PC-3 (cell line): ENCODE data around the gene FIBCD1.

ENCODE experiments used
- EZH2 ChIP-seq: fragments of 300-600 bp; sonication (generic); IDR thresholded peaks from one replicate; pipeline ENCODE4 v1.6.1; 2017; ENCODE audit warnings: antibody characterized with exemption, mild to moderate bottlenecking, low read length; ENCODE audit not compliant: unreplicated experiment
- EZH2phosphoT487 ChIP-seq: fragments of 300-600 bp; sonication (generic); IDR thresholded peaks from 2 replicates; pipeline ENCODE4 v1.6.1; 2018; ENCODE audit warnings: mild to moderate bottlenecking, antibody characterized with exemption, low read length, borderline replicate concordance
- TF ChIP-seq, protein P1 (sequence below): fragments of 300-600 bp; sonication (generic); conservative IDR thresholded peaks from 2 replicates; pipeline ENCODE4 v1.5.1; 2017; ENCODE audit warnings: antibody characterized with exemption, low read depth, mild to moderate bottlenecking, low read length

DNA sequence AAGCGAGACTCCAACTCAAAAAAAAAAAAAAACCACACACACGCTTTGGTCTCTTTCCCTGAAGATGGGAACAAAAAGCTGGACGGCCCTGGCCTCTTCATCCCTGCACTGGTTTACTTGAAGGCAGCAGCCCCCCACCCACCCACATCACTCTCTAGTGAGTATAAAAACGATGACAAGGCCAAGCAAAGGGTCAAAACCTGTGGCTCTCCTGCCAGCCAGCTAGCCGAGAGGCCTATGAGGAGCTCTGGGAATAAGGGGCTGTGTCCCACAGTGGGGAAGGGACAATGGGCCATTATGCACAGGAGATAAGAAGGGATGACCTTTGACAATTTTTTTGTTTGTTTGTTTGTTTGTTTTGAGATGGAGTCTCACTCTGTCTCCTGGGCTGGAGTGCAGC, 55.6 kb downstream of the FIBCD1 start:
- TF ChIP-seq, protein P1, sequence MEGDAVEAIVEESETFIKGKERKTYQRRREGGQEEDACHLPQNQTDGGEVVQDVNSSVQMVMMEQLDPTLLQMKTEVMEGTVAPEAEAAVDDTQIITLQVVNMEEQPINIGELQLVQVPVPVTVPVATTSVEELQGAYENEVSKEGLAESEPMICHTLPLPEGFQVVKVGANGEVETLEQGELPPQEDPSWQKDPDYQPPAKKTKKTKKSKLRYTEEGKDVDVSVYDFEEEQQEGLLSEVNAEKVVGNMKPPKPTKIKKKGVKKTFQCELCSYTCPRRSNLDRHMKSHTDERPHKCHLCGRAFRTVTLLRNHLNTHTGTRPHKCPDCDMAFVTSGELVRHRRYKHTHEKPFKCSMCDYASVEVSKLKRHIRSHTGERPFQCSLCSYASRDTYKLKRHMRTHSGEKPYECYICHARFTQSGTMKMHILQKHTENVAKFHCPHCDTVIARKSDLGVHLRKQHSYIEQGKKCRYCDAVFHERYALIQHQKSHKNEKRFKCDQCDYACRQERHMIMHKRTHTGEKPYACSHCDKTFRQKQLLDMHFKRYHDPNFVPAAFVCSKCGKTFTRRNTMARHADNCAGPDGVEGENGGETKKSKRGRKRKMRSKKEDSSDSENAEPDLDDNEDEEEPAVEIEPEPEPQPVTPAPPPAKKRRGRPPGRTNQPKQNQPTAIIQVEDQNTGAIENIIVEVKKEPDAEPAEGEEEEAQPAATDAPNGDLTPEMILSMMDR: no peak
- TF ChIP-seq EZH2phosphoT487: no peak
- no peak for TF ChIP-seq EZH2
